AG09309 (cell line): Measurements from ENCODE around the gene ZSCAN30.

ENCODE experiments used
- DNase-seq: peaks from one replicate; pipeline ENCODE4 v3.0.0-alpha.2; 2010; ENCODE audit warnings: low read depth
- H3K4me3 ChIP-seq: 2 replicates; pipeline ENCODE4 v1.5.1; 2011; ENCODE audit warnings: mild to moderate bottlenecking, low read depth, low read length, moderate library complexity; ENCODE audit not compliant: control insufficient read depth
- TF ChIP-seq, protein P1 (sequence below): IDR thresholded peaks from 2 replicates; pipeline ENCODE4 v1.5.1; 2011; ENCODE audit warnings: mild to moderate bottlenecking, low read depth, low read length, inconsistent platforms; ENCODE audit not compliant: insufficient read depth, control insufficient read depth; ENCODE audit errors: missing control alignments

Gene ZSCAN30

DNA sequence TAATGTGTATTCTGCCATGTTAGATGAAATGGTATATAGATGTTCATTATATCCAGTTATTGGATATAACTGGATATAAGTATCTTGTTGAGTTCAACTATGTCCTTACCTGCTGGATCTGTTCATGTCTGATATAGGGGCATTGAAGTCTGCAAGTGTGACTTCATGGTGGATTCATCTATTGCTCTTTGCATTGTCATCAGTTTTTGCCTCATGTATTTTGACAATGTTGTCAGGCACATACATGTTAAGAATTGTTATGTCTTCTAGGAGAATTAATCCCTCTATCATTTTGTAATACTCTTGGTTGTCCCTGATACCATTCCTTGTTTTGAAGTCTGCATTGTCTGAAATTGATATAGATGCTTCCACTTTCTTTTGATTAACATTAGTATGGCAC, 38.8 kb upstream of the ZSCAN30 start:
- DNase-seq, result no peak
- H3K4me3 ChIP-seq, result no peak overlapping the region
- TF ChIP-seq, protein P1, sequence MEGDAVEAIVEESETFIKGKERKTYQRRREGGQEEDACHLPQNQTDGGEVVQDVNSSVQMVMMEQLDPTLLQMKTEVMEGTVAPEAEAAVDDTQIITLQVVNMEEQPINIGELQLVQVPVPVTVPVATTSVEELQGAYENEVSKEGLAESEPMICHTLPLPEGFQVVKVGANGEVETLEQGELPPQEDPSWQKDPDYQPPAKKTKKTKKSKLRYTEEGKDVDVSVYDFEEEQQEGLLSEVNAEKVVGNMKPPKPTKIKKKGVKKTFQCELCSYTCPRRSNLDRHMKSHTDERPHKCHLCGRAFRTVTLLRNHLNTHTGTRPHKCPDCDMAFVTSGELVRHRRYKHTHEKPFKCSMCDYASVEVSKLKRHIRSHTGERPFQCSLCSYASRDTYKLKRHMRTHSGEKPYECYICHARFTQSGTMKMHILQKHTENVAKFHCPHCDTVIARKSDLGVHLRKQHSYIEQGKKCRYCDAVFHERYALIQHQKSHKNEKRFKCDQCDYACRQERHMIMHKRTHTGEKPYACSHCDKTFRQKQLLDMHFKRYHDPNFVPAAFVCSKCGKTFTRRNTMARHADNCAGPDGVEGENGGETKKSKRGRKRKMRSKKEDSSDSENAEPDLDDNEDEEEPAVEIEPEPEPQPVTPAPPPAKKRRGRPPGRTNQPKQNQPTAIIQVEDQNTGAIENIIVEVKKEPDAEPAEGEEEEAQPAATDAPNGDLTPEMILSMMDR, result no peak

DNA sequence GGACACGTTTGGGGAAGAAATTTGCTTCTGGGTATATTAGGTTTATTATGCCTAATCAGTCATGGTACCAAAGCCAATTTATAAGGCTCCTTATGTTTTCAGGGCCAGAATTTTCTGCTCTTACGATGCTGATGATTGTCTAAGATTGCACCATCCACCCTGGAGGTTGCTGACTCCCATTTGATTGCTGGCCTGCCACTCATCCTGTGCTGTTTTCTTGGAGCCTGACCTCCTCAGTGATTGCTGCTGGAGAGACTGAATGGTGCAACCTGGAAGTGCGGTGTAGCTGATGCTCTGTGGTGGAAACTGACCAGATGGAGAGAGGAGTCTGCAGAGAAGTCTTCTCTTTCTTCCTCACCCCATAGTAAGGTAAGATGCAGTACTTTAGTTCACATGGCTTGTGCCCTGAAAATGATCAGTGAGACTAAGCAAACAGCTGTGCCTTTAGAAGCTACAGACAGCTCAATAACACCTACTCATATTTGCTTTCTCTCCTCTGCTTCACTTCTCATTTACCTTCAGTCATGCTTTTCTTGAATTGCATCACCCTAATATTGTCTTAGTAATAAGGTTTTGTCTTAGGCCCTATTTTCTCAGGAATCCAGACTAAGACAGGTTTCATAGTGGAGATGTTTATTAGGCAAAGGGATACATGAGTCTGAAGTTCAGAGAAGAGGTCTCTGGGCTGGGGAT, 36.8 kb upstream of the ZSCAN30 start:
- H3K4me3 ChIP-seq, result no peak overlapping the region
- DNase-seq, result no peak
- TF ChIP-seq, protein P1, result no peak

DNA sequence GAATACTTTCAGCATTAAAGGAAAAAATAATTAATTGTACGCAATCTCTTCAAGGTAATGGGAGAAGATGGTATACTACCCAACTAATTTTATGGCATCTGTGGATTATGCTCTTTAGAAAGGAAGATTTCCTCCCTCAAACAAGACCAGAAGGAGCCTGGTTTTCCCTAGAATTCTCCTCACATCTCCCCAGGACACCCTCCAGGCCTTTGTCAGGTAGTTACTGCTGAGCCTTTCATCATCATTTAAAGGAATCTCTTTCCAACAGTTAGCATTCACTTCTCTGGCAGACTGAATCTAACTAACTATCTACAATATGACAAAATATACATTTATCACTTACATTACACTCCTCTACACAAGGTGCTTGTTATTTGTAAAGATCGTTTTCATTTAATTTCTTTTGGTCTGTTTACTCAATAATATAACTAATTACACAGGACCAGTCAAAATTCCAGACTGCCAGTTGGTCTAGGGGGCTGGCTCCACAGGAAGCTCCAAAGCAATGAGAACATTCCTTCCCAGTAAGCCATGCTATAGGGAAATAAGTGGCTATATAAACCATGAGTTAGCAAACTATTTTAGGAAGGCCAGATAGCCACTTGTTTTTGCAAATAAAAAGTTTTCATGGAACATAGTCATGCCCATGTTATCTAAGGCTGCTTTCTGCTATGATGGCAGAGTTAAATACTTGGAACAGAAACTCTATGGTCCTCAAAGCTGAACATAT, 35.1 kb upstream of the ZSCAN30 start:
- no peak for DNase-seq
- H3K4me3 ChIP-seq, result no peak overlapping the region
- TF ChIP-seq, protein P1, result no peak

DNA sequence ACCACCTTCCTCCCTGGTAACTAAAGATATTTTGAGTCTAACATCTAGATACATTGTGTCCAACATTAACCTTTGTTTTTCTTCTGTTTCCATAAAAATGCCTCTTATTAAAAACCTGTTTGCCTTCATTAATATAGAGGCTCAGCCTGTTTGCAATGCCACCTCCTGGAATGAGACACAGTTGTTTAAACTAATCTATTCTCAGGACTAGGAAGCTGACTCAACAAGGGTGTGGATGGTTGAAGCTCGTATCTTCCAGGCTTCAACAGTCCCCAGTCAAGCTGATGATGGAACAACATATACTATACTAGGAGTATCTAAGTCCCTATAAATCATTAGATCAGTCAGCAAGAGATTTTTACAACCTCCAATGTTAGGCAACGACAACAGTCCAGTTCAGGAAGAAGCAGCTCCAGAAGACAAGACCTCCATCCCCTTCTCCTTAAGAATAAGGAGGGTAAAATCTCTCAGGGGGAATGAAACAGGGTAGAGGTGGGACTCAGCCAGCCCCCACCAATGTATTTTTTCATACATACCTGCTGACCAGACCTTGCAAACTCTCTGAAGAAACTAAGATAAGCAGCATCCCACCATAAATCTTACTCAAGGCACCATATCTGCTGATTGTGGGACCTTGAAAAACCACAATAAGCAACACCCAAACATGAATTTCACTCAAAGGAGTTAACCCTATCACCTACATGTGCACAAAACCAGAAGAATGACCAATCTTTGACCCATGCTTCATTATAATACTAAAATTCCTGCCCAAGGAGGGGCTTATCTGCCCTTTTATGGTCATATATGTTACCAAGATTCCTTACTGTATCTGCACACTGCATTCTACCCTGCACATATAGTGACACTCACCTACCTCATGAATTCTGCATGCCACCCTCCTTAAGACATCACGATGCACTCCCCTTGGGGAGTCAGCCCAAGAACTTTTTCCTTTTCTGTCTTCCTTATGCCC, 32.7 kb upstream of the ZSCAN30 start:
- TF ChIP-seq, protein P1, result no peak
- H3K4me3 ChIP-seq, result no peak overlapping the region
- DNase-seq, result no peak

DNA sequence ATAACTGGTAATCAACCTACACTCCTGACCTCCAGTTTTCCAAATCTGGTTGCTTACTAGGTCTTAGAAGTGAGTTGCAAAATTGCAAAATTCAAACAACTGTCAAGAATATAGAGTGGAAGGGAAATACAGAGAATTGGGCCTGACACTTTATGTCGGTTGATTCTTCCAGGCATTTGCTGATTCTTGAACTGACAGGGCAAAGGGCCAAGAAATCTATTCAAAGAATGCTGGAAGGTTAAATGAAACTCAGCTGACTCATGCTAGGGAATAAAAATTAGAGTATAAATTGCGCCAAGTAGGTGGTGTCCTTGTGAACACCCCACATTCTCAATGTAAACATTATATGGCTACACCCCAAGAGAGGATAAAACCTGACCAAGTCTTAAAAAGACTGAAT, 21.5 kb upstream of the ZSCAN30 start:
- no peak for DNase-seq
- TF ChIP-seq, protein P1, result no peak
- no peak overlapping the region for H3K4me3 ChIP-seq

DNA sequence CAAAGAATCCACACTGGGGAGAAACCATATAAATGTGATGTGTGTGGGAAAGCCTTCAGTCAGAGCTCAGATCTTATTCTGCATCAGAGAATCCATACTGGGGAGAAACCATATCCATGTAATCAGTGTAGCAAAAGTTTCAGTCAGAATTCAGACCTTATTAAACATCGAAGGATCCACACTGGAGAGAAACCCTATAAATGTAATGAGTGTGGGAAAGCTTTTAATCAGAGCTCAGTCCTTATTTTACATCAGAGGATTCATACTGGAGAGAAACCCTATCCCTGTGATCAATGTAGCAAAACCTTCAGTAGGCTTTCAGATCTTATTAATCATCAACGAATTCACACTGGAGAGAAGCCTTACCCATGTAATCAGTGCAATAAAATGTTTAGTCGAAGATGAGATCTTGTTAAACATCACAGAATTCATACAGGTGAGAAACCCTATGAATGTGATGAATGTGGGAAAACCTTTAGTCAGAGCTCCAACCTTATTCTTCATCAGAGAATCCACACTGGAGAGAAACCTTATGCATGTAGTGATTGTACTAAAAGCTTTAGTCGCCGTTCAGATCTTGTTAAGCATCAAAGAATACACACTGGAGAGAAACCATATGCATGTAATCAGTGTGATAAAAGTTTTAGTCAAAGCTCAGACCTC, 16.7 kb upstream of the ZSCAN30 start:
- no peak overlapping the region for H3K4me3 ChIP-seq
- no peak for DNase-seq
- TF ChIP-seq, protein P1, result no peak
